ENCODE measurements around the gene PMEL.
A peak's percentile ranks its signal among the peaks of the same experiment; 100 is the strongest.

DNA sequence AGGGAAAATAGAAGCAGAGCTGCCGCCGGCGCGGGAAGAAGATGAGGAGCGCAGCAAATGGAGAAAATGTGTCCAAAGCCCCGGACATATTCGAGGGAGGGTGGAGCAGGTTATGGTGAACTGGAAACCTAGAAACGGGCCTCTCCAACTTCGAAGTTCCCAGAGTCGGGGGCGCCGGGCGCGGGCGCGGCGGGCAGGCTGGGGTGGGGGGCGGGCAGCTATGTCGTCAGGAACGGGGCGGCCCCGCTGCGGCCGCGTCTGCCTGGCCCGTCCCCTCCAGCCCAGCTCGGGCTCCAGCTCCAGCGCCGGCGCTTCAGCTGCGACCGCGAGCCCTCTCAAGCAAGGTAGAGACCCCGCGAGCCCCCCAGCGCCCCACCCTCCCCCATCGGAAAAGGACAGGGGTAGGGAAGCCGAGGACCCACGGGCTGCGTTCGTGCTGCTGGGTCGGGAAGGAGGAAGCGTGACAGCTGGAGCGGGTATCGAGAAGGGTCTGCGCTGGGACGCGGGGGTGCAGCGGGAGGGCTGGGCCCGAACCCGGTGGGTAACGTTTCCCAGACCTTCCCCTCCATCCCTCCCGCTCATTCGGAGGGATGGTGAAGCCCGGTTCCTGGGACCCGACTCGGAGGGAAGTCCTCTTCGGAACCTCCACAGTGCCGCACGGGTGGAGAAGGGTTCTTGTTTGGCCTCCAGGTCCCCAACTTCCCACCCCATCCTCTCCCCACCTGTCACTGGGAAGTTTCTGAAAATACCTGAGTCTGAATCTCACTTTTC, 33.9 kb downstream of the PMEL start:
- TF ChIP-seq, protein P1, sequence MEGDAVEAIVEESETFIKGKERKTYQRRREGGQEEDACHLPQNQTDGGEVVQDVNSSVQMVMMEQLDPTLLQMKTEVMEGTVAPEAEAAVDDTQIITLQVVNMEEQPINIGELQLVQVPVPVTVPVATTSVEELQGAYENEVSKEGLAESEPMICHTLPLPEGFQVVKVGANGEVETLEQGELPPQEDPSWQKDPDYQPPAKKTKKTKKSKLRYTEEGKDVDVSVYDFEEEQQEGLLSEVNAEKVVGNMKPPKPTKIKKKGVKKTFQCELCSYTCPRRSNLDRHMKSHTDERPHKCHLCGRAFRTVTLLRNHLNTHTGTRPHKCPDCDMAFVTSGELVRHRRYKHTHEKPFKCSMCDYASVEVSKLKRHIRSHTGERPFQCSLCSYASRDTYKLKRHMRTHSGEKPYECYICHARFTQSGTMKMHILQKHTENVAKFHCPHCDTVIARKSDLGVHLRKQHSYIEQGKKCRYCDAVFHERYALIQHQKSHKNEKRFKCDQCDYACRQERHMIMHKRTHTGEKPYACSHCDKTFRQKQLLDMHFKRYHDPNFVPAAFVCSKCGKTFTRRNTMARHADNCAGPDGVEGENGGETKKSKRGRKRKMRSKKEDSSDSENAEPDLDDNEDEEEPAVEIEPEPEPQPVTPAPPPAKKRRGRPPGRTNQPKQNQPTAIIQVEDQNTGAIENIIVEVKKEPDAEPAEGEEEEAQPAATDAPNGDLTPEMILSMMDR (IDR thresholded peaks at IDR 0.05), result no peak
- TF ChIP-seq EP300 (IDR thresholded peaks at IDR 0.05), result no peak
- TF ChIP-seq POLR2A (IDR thresholded peaks at IDR 0.05), result peak in 1 of 4 donors; percentile 21

Measured in upper lobe of left lung (tissue), 4 donors.